AG04449 (cell line): Measurements from ENCODE around the gene OLFML1.

Experiments
- CTCF ChIA-PET: fragments of 350-600 bp; formaldehyde crosslinking; extraction: SDS; loops from one replicate; lab custom pipeline; 2021; ENCODE audit warnings: antibody characterized with exemption; lab: Yijun Ruan, JAX
- POLR2A ChIA-PET: fragments of 400-600, 350-600 bp; formaldehyde crosslinking; extraction: SDS; loops from one replicate; lab custom pipeline; 2020; ENCODE audit warnings: antibody characterized with exemption, inconsistent platforms; lab: Yijun Ruan, JAX
- DNase-seq: peaks from one replicate; pipeline ENCODE4 v3.0.0-alpha.2; 2010; ENCODE audit warnings: low read depth, low spot score
- H3K4me3 ChIP-seq: 2 replicates; pipeline ENCODE4 v1.5.1; 2011; ENCODE audit warnings: low read depth, mild to moderate bottlenecking, control low read depth, low read length
- CTCF ChIP-seq: IDR thresholded peaks from one replicate; pipeline ENCODE4 v1.5.1; 2011; ENCODE audit warnings: mild to moderate bottlenecking, moderate library complexity, low read length, control low read depth, inconsistent platforms; ENCODE audit not compliant: insufficient read depth; ENCODE audit errors: missing control alignments

The OLFML1 gene

GRCh38 chr11:7527029-7527428 is 41.7 kb downstream of the OLFML1 start:
- H3K4me3 ChIP-seq, result no peak overlapping the region
- TF ChIP-seq CTCF, result no peak
- POLR2A ChIA-PET, result no interaction called here
- CTCF ChIA-PET, result interaction anchor here (1.2 kb wide), 1 partner anchor 12 kb away, joined by 5 read pairs; no protein-coding TSS in a partner anchor
- DNase-seq, result no peak

GRCh38 chr11:7528514-7529049 is 43.3 kb downstream of the OLFML1 start:
- DNase-seq, result no peak
- POLR2A ChIA-PET, result no interaction called here
- CTCF ChIA-PET, result no interaction called here
- H3K4me3 ChIP-seq, result no peak overlapping the region
- no peak for TF ChIP-seq CTCF

- DNase-seq, result no peak
- POLR2A ChIA-PET, result no interaction called here
- CTCF ChIA-PET, result no interaction called here
- no peak overlapping the region for H3K4me3 ChIP-seq
- TF ChIP-seq CTCF, result no peak
Measured at GRCh38 chr11:7530013-7530640, 44.8 kb downstream of the OLFML1 start.

GRCh38 chr11:7531011-7531410 is 45.7 kb downstream of the OLFML1 start:
- no peak overlapping the region for H3K4me3 ChIP-seq
- DNase-seq, result no peak
- no peak for TF ChIP-seq CTCF
- ChIA-PET POLR2A (no interaction called here), CTCF (interaction anchor here (0.5 to 1.9 kb wide), 5 partner anchors 9 to 398 kb away, joined by 3 to 5 read pairs (median 3); partner anchors contain the start of gene PPFIBP2)

- no peak for DNase-seq
- CTCF ChIA-PET, result interaction anchor here (1.9 kb wide), 1 partner anchor 11 kb away, joined by 5 read pairs; no protein-coding TSS in a partner anchor
- TF ChIP-seq CTCF, result no peak
- POLR2A ChIA-PET, result no interaction called here
- no peak overlapping the region for H3K4me3 ChIP-seq
Measured at GRCh38 chr11:7532405-7533145, 47.3 kb downstream of the OLFML1 start.
